ENCODE measurements around the gene IMPACT. TPM values are rescaled to one million over a fixed set of nuclear protein-coding genes. Genes with fewer than 3 reads are reported as not detected.

Gene IMPACT
- total and polyA plus RNA-seq, 11 donors: 7.9 to 37.6 (median 19.9) TPM

GRCh38 chr18:24486684-24487083, 60.2 kb downstream of the IMPACT start:
- DNase-seq: no peak
- Histone ChIP-seq H3K36me3 (no peaks in the 10 kb centered on the region), H3K9me3 (no peaks in the 10 kb centered on the region), H3K27ac (no peak overlapping the region), H3K4me1 (peaks cover 0 to 2% (median 0%) of the 10 kb centered on the region in 12 donors), H3K4me3 (no peak overlapping the region), H3K27me3 (no peaks in the 10 kb centered on the region)
- intact Hi-C loops (cut with DNase I): loop anchor here (1.0 to 10.0 kb wide), 9 partner anchors 124 to 312 kb away; no protein-coding TSS in a partner anchor
- ATAC-seq: no peak
- TF ChIP-seq CTCF (IDR thresholded peaks at IDR 0.05): no peak
- no peak for TF ChIP-seq POLR2A (IDR thresholded peaks at IDR 0.05)
- WGBS, 4 donors: 70 to 73% (median 71%) methylated on average over 9 of the region's 9 CpGs

- no peaks in the 10 kb centered on the region for H3K9me3 ChIP-seq
- peak in 1 of 4 donors; percentile 61 for ATAC-seq
- no peaks in the 10 kb centered on the region for H3K27me3 ChIP-seq
- H3K4me1 ChIP-seq: peaks cover 0 to 6% (median 0%) of the 10 kb centered on the region in 12 donors
- H3K36me3 ChIP-seq: no peaks in the 10 kb centered on the region
- no peak for TF ChIP-seq POLR2A (IDR thresholded peaks at IDR 0.05)
- peak; percentile 75 to 86 (median 83) for TF ChIP-seq CTCF (IDR thresholded peaks at IDR 0.05)
- 41 to 48% (median 45%) methylated on average over 7 of the region's 7 CpGs for WGBS, 4 donors
- no peak overlapping the region for H3K4me3 ChIP-seq
- DNase-seq: no peak
- intact Hi-C loops (cut with DNase I): loop anchor here (2.0 to 10.0 kb wide), 10 partner anchors 126 to 314 kb away; no protein-coding TSS in a partner anchor
- H3K27ac ChIP-seq: no peak overlapping the region
These were observed 62.5 kb downstream of the IMPACT start for GRCh38 chr18:24488824-24489493.

GRCh38 chr18:24490539-24490938, 64.1 kb downstream of the IMPACT start:
- TF ChIP-seq POLR2A (IDR thresholded peaks at IDR 0.05) (no peak), CTCF (IDR thresholded peaks at IDR 0.05) (no peak)
- DNase-seq (no peak), ATAC-seq (peak in 2 of 4 donors; percentile 11 to 32)
- intact Hi-C loops (cut with DNase I): no loop called here
- WGBS, 4 donors: 30 to 40% (median 33%) methylated on average over 4 of the region's 4 CpGs
- H3K36me3 ChIP-seq: no peaks in the 10 kb centered on the region
- no peak overlapping the region for H3K4me3 ChIP-seq
- H3K27ac ChIP-seq: no peak overlapping the region
- H3K4me1 ChIP-seq: peaks cover 0 to 6% (median 0%) of the 10 kb centered on the region in 12 donors
- no peaks in the 10 kb centered on the region for H3K9me3 ChIP-seq
- H3K27me3 ChIP-seq: no peaks in the 10 kb centered on the region

GRCh38 chr18:24491927-24492834, 65.7 kb downstream of the IMPACT start:
- Histone ChIP-seq H3K4me3 (no peak overlapping the region), H3K27ac (no peak overlapping the region), H3K27me3 (no peaks in the 10 kb centered on the region), H3K9me3 (no peaks in the 10 kb centered on the region), H3K4me1 (peaks cover 0 to 6% (median 0%) of the 10 kb centered on the region in 12 donors), H3K36me3 (no peaks in the 10 kb centered on the region)
- TF ChIP-seq POLR2A (IDR thresholded peaks at IDR 0.05) (no peak), CTCF (IDR thresholded peaks at IDR 0.05) (no peak)
- no peak for ATAC-seq
- intact Hi-C loops (cut with DNase I): no loop called here
- WGBS, 4 donors: 68 to 74% (median 73%) methylated on average over 21 of the region's 21 CpGs
- DNase-seq: no peak

Data from heart left ventricle (tissue), 16 donors.